Endothelial cell of umbilical vein (primary cell): ENCODE results near the gene TOX2. TPM values are rescaled to one million over a fixed set of nuclear protein-coding genes. Genes with fewer than 3 reads are reported as not detected.

Experiments used
- BruUV-seq: library from RNA; stranded (reverse); fragments of 400-500 nt; replicated peaks from 2 replicates; lab custom pipeline; 2021; lab: Mats Ljungman, UMichigan
- CTCF ChIA-PET: fragments of 300-600, 350-600 bp; sonication (Branson Sonifier 250); formaldehyde crosslinking; loops from one replicate; lab custom pipeline; 2021; ENCODE audit warnings: antibody characterized with exemption, inconsistent platforms; lab: Charles Lee
- POLR2A ChIA-PET: fragments of 300-600, 350-600 bp; sonication (Branson Sonifier 250); formaldehyde crosslinking; loops from one replicate; lab custom pipeline; 2021; ENCODE audit warnings: antibody characterized with exemption, inconsistent platforms; lab: Charles Lee
- DNase-seq: peaks from one replicate; pipeline ENCODE4 v3.0.0-alpha.2; 2011; ENCODE audit warnings: low read depth, low spot score
- FAIRE-seq: peaks from 2 replicates; lab custom pipeline; 2011; peaks lifted over from hg19 to GRCh38; lab: Jason Lieb, UNC
- H2AFZ ChIP-seq: 2 replicates; pipeline ENCODE4 v1.6.0; 2012; ENCODE audit warnings: low read depth, low read length, control low read depth, inconsistent platforms
- H3K27ac ChIP-seq: 2 replicates; pipeline ENCODE4 v1.5.1; 2011; ENCODE audit warnings: low read depth, mild to moderate bottlenecking, control low read depth, low read length, moderate library complexity; ENCODE audit not compliant: insufficient read depth
- H3K27me3 ChIP-seq, 2 experiments: 2 replicates each; pipeline versions ENCODE4 v1.6.0 to v1.6.1; 2011; ENCODE audit warnings: low read length in 2 of 2, mixed read lengths in 1 of 2; ENCODE audit not compliant: control insufficient read depth in 2 of 2, insufficient read depth in 2 of 2
- H3K36me3 ChIP-seq, 2 experiments: 2 replicates in 1 of 2; 3 replicates in 1 of 2; pipeline ENCODE4 v1.5.1; 2011; ENCODE audit warnings: low read length in 2 of 2, mild to moderate bottlenecking in 1 of 2, moderate library complexity in 1 of 2; ENCODE audit not compliant: control insufficient read depth in 2 of 2, insufficient read depth in 2 of 2; ENCODE audit errors: extremely low read depth in 1 of 2
- H3K4me1 ChIP-seq: 3 replicates; pipeline ENCODE4 v1.5.1; 2011; ENCODE audit warnings: mild to moderate bottlenecking, low read length; ENCODE audit not compliant: control insufficient read depth, insufficient read depth; ENCODE audit errors: extremely low read depth
- H3K4me2 ChIP-seq: 2 replicates; pipeline ENCODE4 v1.6.1; 2011; ENCODE audit warnings: low read length, control low read depth, mixed read lengths; ENCODE audit not compliant: insufficient read depth
- H3K4me3 ChIP-seq, 3 experiments: fragments of 200-600 bp in 1 of 3; sonication (generic), shearing (Covaris generic) in 1 of 3; replicated peaks in 1 of 3; 2 replicates each; pipeline ENCODE4 v1.5.1; 2011 to 2016; ENCODE audit warnings: control low read depth in 3 of 3, low read length in 3 of 3, mild to moderate bottlenecking in 2 of 3, inconsistent platforms in 1 of 3, low read depth in 1 of 3, moderate library complexity in 1 of 3; ENCODE audit not compliant: insufficient read depth in 1 of 3
- H3K79me2 ChIP-seq: 2 replicates; pipeline ENCODE4 v1.6.0; 2012; ENCODE audit warnings: low read length, inconsistent platforms; ENCODE audit not compliant: control insufficient read depth, insufficient read depth
- H3K9ac ChIP-seq: replicated peaks from 2 replicates; pipeline ENCODE3; 2011; ENCODE audit warnings: low read length, control low read depth; ENCODE audit not compliant: insufficient read depth; ENCODE audit errors: extremely low read depth
- H3K9me1 ChIP-seq: replicated peaks from 3 replicates; pipeline ENCODE4 v1.6.0; 2011; ENCODE audit warnings: mild to moderate bottlenecking, low read length; ENCODE audit not compliant: control insufficient read depth, insufficient read depth; ENCODE audit errors: extremely low read depth
- H3K9me3 ChIP-seq: replicated peaks from 2 replicates; pipeline ENCODE4 v1.5.1; 2012; ENCODE audit warnings: low read length, inconsistent platforms; ENCODE audit not compliant: control insufficient read depth, insufficient read depth
- H4K20me1 ChIP-seq: replicated peaks from 2 replicates; pipeline ENCODE3; 2011; ENCODE audit warnings: mild to moderate bottlenecking, low read length; ENCODE audit not compliant: control insufficient read depth, insufficient read depth; ENCODE audit errors: extremely low read depth
- EZH2 ChIP-seq: IDR thresholded peaks from 2 replicates; pipeline ENCODE4 v1.6.1; 2012; ENCODE audit warnings: borderline replicate concordance, low read depth, mild to moderate bottlenecking, moderate library complexity, low read length, inconsistent platforms; ENCODE audit not compliant: severe bottlenecking
- FOS ChIP-seq: IDR thresholded peaks from 2 replicates; pipeline ENCODE4 v1.6.1; 2011; ENCODE audit warnings: mild to moderate bottlenecking, low read length, moderate library complexity, borderline replicate concordance; ENCODE audit not compliant: insufficient read depth
- JUN ChIP-seq: IDR thresholded peaks from 2 replicates; pipeline ENCODE4 v1.6.1; 2011; ENCODE audit warnings: borderline replicate concordance, low read depth; ENCODE audit not compliant: insufficient read length, insufficient read depth
- dilution Hi-C: fragments of 300-500 bp; cut with MboI; formaldehyde crosslinking; loops from one replicate; pipeline ENCODE4 v1.15.0; 2019; ENCODE audit warnings: low sequenced_read_pairs; ENCODE audit not compliant: extremely low pct_ligation_motif_present
- intact Hi-C: fragments of 100-400 bp; cut with micrococcal nuclease; formaldehyde crosslinking; loops from one replicate; pipeline ENCODE4 v1.10.0; 2022
- polyA plus RNA-seq, 4 experiments: library from polyadenylated mRNA; depleted of rRNA in 3 of 4; stranded (reverse) in 3 of 4; unstranded in 1 of 4; fragments of >200 nt; gene quantifications; 2 replicates each; pipeline versions ENCODE4 v1.2.1 to v1.2.3, GENCODE V29; 2011 to 2012; ENCODE audit warnings: missing spikeins in 1 of 4
- total RNA-seq: library from RNA; stranded (reverse); gene quantifications from 2 replicates; pipeline ENCODE4 v1.2.3, GENCODE V29; 2021
- TF ChIP-seq, protein P1 (sequence below): IDR thresholded peaks from 2 replicates; pipeline ENCODE4 v1.6.1; 2011; ENCODE audit not compliant: insufficient read depth, insufficient read length
- TF ChIP-seq, protein P2 (sequence below), 2 donors: IDR thresholded peaks; 1 replicate in 1 of 2; 2 replicates in 1 of 2; pipeline ENCODE4 v1.5.1; 2011; ENCODE audit warnings: low read length in 2 of 2, mild to moderate bottlenecking in 2 of 2, moderate library complexity in 2 of 2, control low read depth in 1 of 2, inconsistent platforms in 1 of 2, low read depth in 1 of 2; ENCODE audit not compliant: insufficient read depth in 1 of 2; ENCODE audit errors: extremely low read depth in 1 of 2

TOX2 gene
- total and polyA plus RNA-seq, 2 donors (not counting 3 experiments of a cell fraction or from before 2014, with no cell fraction given) = 7.0 to 18.6 TPM

DNA sequence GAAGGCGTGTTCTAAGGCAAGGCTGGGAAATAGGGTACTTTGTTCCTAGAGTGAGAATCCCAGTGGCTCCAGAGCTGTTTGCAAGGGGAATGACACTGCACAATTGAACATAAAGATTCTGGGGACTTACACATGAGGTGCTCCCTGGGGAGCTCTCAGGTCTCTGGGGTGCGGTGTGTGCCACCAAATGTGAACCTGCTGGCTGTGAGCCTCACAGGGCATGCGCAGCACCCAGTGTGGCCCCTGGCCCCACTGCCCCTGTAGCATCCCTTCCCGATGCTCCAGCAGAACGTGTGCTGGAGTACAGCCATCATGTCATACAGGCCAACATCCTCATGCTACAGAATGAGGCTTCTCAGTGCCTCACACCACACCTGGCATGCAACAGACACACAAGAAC lies 68.2 kb downstream of the TOX2 start:
- Histone ChIP-seq H3K79me2 (no peaks in the 10 kb centered on the region), H2AFZ (no peak overlapping the region), H3K4me2 (no peak overlapping the region), H3K9me3 (no peaks in the 10 kb centered on the region), H3K27ac (no peak overlapping the region), H3K4me3 (no peak overlapping the region), H4K20me1 (no peaks in the 10 kb centered on the region), H3K36me3 (no peaks in the 10 kb centered on the region), H3K9me1 (no peaks in the 10 kb centered on the region), H3K9ac (no peak overlapping the region), H3K4me1 (peaks cover 23% of the 10 kb centered on the region), H3K27me3 (no peaks in the 10 kb centered on the region)
- TF ChIP-seq FOS = no peak
- TF ChIP-seq, protein P1, sequence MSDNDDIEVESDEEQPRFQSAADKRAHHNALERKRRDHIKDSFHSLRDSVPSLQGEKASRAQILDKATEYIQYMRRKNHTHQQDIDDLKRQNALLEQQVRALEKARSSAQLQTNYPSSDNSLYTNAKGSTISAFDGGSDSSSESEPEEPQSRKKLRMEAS = no peak
- dilution Hi-C loops = no loop called here
- no TSS peak for BruUV-seq
- intact Hi-C loops = no loop called here
- CTCF ChIA-PET = interaction anchor here (1.6 to 2.8 kb wide), 5 partner anchors 14 to 98 kb away, joined by 3 to 11 read pairs (median 7); no protein-coding TSS in a partner anchor
- DNase-seq = no peak
- FAIRE-seq = no peak
- POLR2A ChIA-PET = no interaction called here

DNA sequence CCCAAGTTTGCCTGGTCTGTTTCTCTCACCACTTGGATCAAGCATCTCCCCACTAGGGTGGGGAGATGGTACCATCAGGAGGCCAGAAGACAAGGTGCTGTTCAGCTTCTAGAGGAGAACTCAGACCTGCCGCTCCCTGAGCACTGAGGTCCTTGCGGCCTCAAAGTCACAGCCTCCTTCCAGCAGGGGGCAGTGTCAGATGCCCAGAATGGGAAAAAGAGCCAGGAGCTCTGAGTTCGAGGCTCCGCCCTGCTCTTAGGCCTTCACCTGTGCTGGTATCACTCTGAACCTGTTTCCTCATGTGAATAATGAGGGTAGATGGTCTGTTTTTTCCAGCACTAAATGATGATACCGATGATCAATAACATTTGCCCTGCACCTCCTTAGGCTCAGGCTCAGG lies 68.7 kb downstream of the TOX2 start:
- no TSS peak for BruUV-seq
- Histone ChIP-seq H3K9me3 (no peaks in the 10 kb centered on the region), H3K9me1 (no peaks in the 10 kb centered on the region), H3K27me3 (no peaks in the 10 kb centered on the region), H3K9ac (no peak overlapping the region), H3K4me1 (peaks cover 23% of the 10 kb centered on the region), H3K27ac (peak overlapping the region; percentile 71), H3K4me3 (no peak overlapping the region), H4K20me1 (no peaks in the 10 kb centered on the region), H3K79me2 (no peaks in the 10 kb centered on the region), H2AFZ (no peak overlapping the region), H3K36me3 (no peaks in the 10 kb centered on the region), H3K4me2 (peak overlapping the region; percentile 53)
- intact Hi-C loops = no loop called here
- no peak for TF ChIP-seq FOS
- TF ChIP-seq, protein P2, sequence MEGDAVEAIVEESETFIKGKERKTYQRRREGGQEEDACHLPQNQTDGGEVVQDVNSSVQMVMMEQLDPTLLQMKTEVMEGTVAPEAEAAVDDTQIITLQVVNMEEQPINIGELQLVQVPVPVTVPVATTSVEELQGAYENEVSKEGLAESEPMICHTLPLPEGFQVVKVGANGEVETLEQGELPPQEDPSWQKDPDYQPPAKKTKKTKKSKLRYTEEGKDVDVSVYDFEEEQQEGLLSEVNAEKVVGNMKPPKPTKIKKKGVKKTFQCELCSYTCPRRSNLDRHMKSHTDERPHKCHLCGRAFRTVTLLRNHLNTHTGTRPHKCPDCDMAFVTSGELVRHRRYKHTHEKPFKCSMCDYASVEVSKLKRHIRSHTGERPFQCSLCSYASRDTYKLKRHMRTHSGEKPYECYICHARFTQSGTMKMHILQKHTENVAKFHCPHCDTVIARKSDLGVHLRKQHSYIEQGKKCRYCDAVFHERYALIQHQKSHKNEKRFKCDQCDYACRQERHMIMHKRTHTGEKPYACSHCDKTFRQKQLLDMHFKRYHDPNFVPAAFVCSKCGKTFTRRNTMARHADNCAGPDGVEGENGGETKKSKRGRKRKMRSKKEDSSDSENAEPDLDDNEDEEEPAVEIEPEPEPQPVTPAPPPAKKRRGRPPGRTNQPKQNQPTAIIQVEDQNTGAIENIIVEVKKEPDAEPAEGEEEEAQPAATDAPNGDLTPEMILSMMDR (IDR thresholded peaks at IDR 0.05; ENCODE audit: extremely low read depth in 1 of 2, insufficient read depth in 1 of 2, low read depth in 1 of 2, low read length in 2 of 2) = peak; percentile 22 to 33
- no peak for TF ChIP-seq EZH2
- no peak for TF ChIP-seq JUN
- ChIA-PET CTCF (interaction anchor here (1.4 to 2.8 kb wide), 6 partner anchors 8 to 97 kb away, joined by 3 to 11 read pairs (median 7); no protein-coding TSS in a partner anchor), POLR2A (no interaction called here)
- dilution Hi-C loops = no loop called here
- no peak for DNase-seq
- FAIRE-seq = no peak
